Measurements from ENCODE around the gene NUP93.

GRCh38 chr16:56793492-56793891 is 63.6 kb downstream of the NUP93 start:
- TF ChIP-seq CTCF (IDR thresholded peaks at IDR 0.05; ENCODE audit: borderline replicate concordance, extremely low read depth, low read length, poor library complexity, severe bottlenecking) (peak; percentile 47), EZH2 (IDR thresholded peaks at IDR 0.05; ENCODE audit: borderline replicate concordance, low read depth, low read length, severe bottlenecking) (no peak)

All from DND-41 (cell line).